Adrenal gland (tissue), 12 donors: Measurements from ENCODE around the gene TEF. TPM values are rescaled to one million over a fixed set of nuclear protein-coding genes. Genes with fewer than 3 reads are reported as not detected.

Source experiments
- DNase-seq, 7 donors: peaks; one replicate each; pipeline ENCODE4 v3.0.0-alpha.2; 2019 to 2020
- H3K27ac ChIP-seq, 5 donors: fragments of 200-600 bp; sonication (generic) in 4 of 5; 1 replicate in 3 of 5; 2 replicates in 2 of 5; pipeline versions ENCODE4 v1.5.1 to v1.8.0; 2016 to 2020; ENCODE audit warnings: mild to moderate bottlenecking in 1 of 5
- H3K27me3 ChIP-seq: fragments of 200-600 bp; 2 replicates; pipeline ENCODE4 v1.8.0; 2021
- H3K36me3 ChIP-seq, 2 donors: fragments of 200-600 bp; replicated peaks in 1 of 2; 1 replicate in 1 of 2; 2 replicates in 1 of 2; pipeline versions ENCODE4 v1.5.1 to v1.8.0; 2018 to 2022
- H3K4me1 ChIP-seq, 2 donors: fragments of 200-600 bp; replicated peaks in 1 of 2; 1 replicate in 1 of 2; 2 replicates in 1 of 2; pipeline versions ENCODE4 v1.5.1 to v1.8.0; 2018 to 2021
- H3K4me3 ChIP-seq, 4 donors: fragments of 200-600 bp; sonication (generic) in 3 of 4; one replicate each; pipeline ENCODE4 v1.5.1; 2016 to 2018
- H3K9me3 ChIP-seq, 3 donors: fragments of 200-600 bp; sonication (generic) in 1 of 3; replicated peaks in 1 of 3; 1 replicate in 2 of 3; 2 replicates in 1 of 3; pipeline versions ENCODE4 v1.5.1 to v1.8.0; 2016 to 2021
- CTCF ChIP-seq, 6 experiments: fragments of 450-650 bp in 4 of 6; fragments of 200-600 bp in 2 of 6; sonication (generic) in 1 of 6; IDR thresholded peaks; 1 replicate in 5 of 6; 2 replicates in 1 of 6; pipeline versions ENCODE4 v1.5.1 to v1.8.0; 2016 to 2021; ENCODE audit warnings: antibody characterized with exemption in 6 of 6, mild to moderate bottlenecking in 2 of 6, moderate library complexity in 1 of 6
- POLR2A ChIP-seq, 2 donors: fragments of 450-650 bp; IDR thresholded peaks; one replicate each; pipeline ENCODE4 v1.6.1; 2017; ENCODE audit warnings: antibody characterized with exemption in 2 of 2, mild to moderate bottlenecking in 2 of 2, moderate library complexity in 1 of 2
- WGBS, 4 donors: extraction: QIAGEN DNeasy Blood & Tissue Kit in 2 of 4; methylation state at CpG; one replicate each; pipeline versions ENCODE4 v1.1.5 to v1.1.7; 2013 to 2017; 5-methylcytosine and 5-hydroxymethylcytosine counted together
- intact Hi-C, 2 donors: fragments of 100-400 bp; cut with DNase I; formaldehyde crosslinking; loops; one replicate each; pipeline versions ENCODE4 v1.14.1 to v1.15.0; 2022 to 2023
- polyA plus RNA-seq, 3 donors: library from polyadenylated mRNA; stranded (reverse); fragments of 200-250 nt in 2 of 3; fragments of 350-450 nt in 1 of 3; fragmentation: Illumina TruSeq in 1 of 3; extraction: RNeasy Lipid Tissue Mini Kit (QIAGEN cat#74804) in 1 of 3; gene quantifications; one replicate each; pipeline ENCODE4 v1.2.3, GENCODE V29; 2013 to 2014
- total RNA-seq, 9 donors: library from RNA; depleted of rRNA in 4 of 9; stranded (reverse); fragments of >200 nt in 4 of 9; fragments of 120-200 nt in 1 of 9; fragmentation: NEBNext Ultra II Directional in 1 of 9; extraction: Animal tissue kit (Norgen Biotek cat#: 25700) in 1 of 9; gene quantifications; one replicate each; pipeline versions ENCODE4 v1.1.0 to v1.2.4, GENCODE V29; 2013 to 2023
- donor health status: healthy with polysubstance abuse.
- donor health status: Bipolar disorder and iron deficiency.
- donor health status: DM: yes; HTN: yes; CAD: no.
- donor health status: DM: no; HTN: no; CAD: no.
- donor health status: DM: no; HTN: no; CAD: no.
- donor health status: DM: yes; HTN: yes; CAD: no.

The TEF gene
- total and polyA plus RNA-seq, 12 donors = 7.2 to 33.9 (median 20.3) TPM

GRCh38 chr22:41444360-41445128 is 62.8 kb downstream of the TEF start:
- Histone ChIP-seq H3K9me3 (no peaks in the 10 kb centered on the region), H3K27me3 (no peaks in the 10 kb centered on the region), H3K4me1 (peaks cover 28 to 52% of the 10 kb centered on the region in 2 donors), H3K27ac (peak overlapping the region; percentile 95 to 100 (median 100)), H3K36me3 (peaks cover 0 to 13% of the 10 kb centered on the region in 2 donors), H3K4me3 (peak overlapping the region; percentile 48 to 93 (median 69))
- 0 to 1% (median 0%) methylated on average over 22 to 35 of the region's 35 CpGs for WGBS, 4 donors
- DNase-seq = peak; percentile 92 to 97 (median 96)
- intact Hi-C loops = no loop called here
- TF ChIP-seq CTCF (IDR thresholded peaks at IDR 0.05) (no peak), POLR2A (IDR thresholded peaks at IDR 0.05) (peak in 1 of 2 donors; percentile 69)

- Histone ChIP-seq H3K4me1 (peaks cover 26 to 46% of the 10 kb centered on the region in 2 donors), H3K27me3 (no peaks in the 10 kb centered on the region), H3K9me3 (no peaks in the 10 kb centered on the region), H3K4me3 (peak overlapping the region; percentile 48 to 93 (median 69)), H3K36me3 (peaks cover 0 to 13% of the 10 kb centered on the region in 2 donors), H3K27ac (peak overlapping the region; percentile 95 to 100 (median 100))
- WGBS, 4 donors = 0 to 1% (median 0%) methylated on average over 22 of the region's 22 CpGs
- DNase-seq = peak; percentile 51 to 69 (median 55)
- TF ChIP-seq POLR2A (IDR thresholded peaks at IDR 0.05) = no peak
- TF ChIP-seq CTCF (IDR thresholded peaks at IDR 0.05) = peak in 1 of 6 experiments; percentile 3
- intact Hi-C loops = no loop called here
Observed at GRCh38 chr22:41445129-41446056, 63.7 kb downstream of the TEF start.

GRCh38 chr22:41446057-41446501 is 64.3 kb downstream of the TEF start:
- H3K4me3 ChIP-seq = peak overlapping the region; percentile 48 to 93 (median 69)
- peaks cover 0 to 6% of the 10 kb centered on the region in 2 donors for H3K36me3 ChIP-seq
- H3K27me3 ChIP-seq = no peaks in the 10 kb centered on the region
- DNase-seq = peak in 4 of 7 donors; percentile 46 to 57 (median 51)
- TF ChIP-seq CTCF (IDR thresholded peaks at IDR 0.05) (no peak), POLR2A (IDR thresholded peaks at IDR 0.05) (no peak)
- WGBS, 4 donors = 0 to 1% (median 1%) methylated on average over 8 to 34 of the region's 34 CpGs
- intact Hi-C loops = no loop called here
- H3K4me1 ChIP-seq = peaks cover 21 to 39% of the 10 kb centered on the region in 2 donors
- no peaks in the 10 kb centered on the region for H3K9me3 ChIP-seq
- H3K27ac ChIP-seq = peak overlapping the region; percentile 95 to 100 (median 100)
